GM12874 (cell line): ENCODE data around the gene WNT7B.

Experiments
- CTCF ChIP-seq: IDR thresholded peaks from 2 replicates; pipeline ENCODE4 v1.5.1; 2011; ENCODE audit warnings: low read depth, mild to moderate bottlenecking, control low read depth, low read length, moderate library complexity; ENCODE audit not compliant: insufficient read depth

Gene WNT7B

GRCh38 chr22:45949891-45950290 lies 27.1 kb downstream of the WNT7B start:
- TF ChIP-seq CTCF: no peak

GRCh38 chr22:45949258-45949870 lies 27.6 kb downstream of the WNT7B start:
- no peak for TF ChIP-seq CTCF

- no peak for TF ChIP-seq CTCF
These were observed 28.8 kb downstream of the WNT7B start for GRCh38 chr22:45948081-45948648.

- TF ChIP-seq CTCF: no peak
These were observed 30.0 kb downstream of the WNT7B start for GRCh38 chr22:45946805-45947600.

GRCh38 chr22:45945621-45946106 lies 31.3 kb downstream of the WNT7B start:
- no peak for TF ChIP-seq CTCF

- no peak for TF ChIP-seq CTCF
These were observed 34.0 kb downstream of the WNT7B start for GRCh38 chr22:45942787-45943493.

GRCh38 chr22:45942344-45942743 lies 34.6 kb downstream of the WNT7B start:
- no peak for TF ChIP-seq CTCF
